22Rv1 (cell line): Measurements from ENCODE around the gene ERVH48-1.
"Not testable (repeated sequence)": the region's sequence is repeated elsewhere in the genome, so short reads cannot be mapped to it uniquely, and the experiment has no call there.

ENCODE experiments used
- H3K27ac ChIP-seq: fragments of 450-650 bp; 2 replicates; pipeline ENCODE4 v1.5.1; 2017
- ZFX ChIP-seq: fragments of 450-650 bp; IDR thresholded peaks from 2 replicates; pipeline ENCODE4 v1.6.1; 2017; ENCODE audit warnings: antibody characterized with exemption, borderline replicate concordance
- TF ChIP-seq, protein P1 (sequence below): fragments of 450-650 bp; IDR thresholded peaks from 2 replicates; pipeline ENCODE4 v1.5.1; 2017; ENCODE audit warnings: mild to moderate bottlenecking

The ERVH48-1 gene

DNA sequence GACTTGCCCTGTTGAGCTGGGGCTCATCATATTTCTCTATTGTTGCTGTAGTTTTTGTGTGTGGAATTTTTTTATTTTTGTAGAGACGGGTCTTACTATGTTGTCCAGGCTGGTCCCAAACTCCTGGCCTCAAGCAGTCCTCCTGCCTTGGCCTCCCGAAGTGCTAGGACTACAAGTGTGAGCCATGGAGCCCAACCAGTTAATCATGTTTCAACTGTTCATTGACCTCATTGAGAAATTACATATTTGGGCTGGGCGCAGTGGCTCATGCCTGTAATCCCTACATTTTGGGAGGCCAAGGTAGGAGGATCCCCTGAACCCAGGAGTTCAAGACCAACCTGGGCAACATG, 39.8 kb upstream of the ERVH48-1 start:
- TF ChIP-seq ZFX: no peak
- TF ChIP-seq, protein P1, sequence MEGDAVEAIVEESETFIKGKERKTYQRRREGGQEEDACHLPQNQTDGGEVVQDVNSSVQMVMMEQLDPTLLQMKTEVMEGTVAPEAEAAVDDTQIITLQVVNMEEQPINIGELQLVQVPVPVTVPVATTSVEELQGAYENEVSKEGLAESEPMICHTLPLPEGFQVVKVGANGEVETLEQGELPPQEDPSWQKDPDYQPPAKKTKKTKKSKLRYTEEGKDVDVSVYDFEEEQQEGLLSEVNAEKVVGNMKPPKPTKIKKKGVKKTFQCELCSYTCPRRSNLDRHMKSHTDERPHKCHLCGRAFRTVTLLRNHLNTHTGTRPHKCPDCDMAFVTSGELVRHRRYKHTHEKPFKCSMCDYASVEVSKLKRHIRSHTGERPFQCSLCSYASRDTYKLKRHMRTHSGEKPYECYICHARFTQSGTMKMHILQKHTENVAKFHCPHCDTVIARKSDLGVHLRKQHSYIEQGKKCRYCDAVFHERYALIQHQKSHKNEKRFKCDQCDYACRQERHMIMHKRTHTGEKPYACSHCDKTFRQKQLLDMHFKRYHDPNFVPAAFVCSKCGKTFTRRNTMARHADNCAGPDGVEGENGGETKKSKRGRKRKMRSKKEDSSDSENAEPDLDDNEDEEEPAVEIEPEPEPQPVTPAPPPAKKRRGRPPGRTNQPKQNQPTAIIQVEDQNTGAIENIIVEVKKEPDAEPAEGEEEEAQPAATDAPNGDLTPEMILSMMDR: no peak
- no peak overlapping the region for H3K27ac ChIP-seq

DNA sequence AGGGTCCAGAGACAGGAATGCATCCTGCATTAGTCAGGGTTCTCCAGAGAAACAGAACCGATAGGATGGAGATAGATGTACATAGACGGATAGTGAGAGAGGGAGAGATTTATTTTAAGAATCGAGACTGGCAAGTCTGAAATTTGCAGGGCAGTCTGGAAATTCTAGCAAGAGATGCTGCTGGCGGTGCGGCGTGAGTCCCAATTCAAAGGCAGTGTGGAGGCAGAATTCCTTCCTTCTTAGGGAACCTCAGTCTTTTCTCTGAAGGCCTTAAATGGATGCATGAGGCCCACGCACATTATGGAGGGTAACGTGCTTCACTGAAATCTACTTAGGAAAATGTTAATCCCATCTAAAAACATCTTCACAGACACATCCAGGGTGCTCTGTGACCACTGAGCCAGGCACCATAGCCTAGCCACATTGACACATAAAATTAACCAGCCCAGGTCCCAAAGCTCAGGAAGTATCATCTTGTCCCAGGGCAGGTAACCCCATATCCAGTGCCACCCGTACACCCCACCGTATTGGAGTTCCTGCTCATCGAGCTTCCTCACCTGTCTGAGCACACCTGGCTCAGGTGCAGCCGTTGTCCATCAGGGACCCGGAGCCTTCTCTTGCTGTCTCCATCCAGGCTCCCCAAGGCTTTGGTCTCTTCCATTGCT, 39.2 kb upstream of the ERVH48-1 start:
- no peak for TF ChIP-seq ZFX
- TF ChIP-seq, protein P1: no peak
- H3K27ac ChIP-seq: no peak overlapping the region

GRCh38 chr21:42964086-42964485, 38.7 kb upstream of the ERVH48-1 start:
- TF ChIP-seq ZFX: no peak
- TF ChIP-seq, protein P1: no peak

DNA sequence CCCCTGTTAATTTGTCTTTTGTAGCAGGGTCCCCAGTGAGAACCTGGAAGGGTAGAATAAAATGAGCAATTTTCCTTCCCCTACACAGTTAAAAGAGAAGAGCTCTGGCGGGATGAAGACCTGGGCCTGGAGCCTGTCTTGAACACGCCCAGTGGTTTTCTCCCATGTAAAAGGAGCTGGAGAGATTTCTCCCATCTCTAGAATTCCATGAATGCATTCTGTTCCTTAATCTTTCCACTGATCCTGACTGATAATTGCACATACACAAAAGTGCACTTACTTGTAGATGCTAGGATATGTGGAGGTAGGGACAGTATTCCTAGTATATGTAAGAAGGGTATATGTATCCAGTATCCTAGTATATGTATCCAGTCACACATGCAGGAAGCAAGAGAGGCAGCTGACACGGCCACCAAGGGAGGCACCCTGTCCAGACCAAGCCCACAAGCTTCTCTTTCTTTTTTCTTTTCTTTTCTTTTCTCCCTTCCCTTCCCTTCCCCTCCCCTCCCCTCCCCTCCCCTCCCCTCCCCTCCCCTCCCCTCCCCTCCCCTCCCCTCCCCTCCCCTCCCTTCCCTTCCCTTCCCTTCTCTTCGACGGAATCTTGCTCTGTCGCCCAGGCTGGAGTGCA, 37.1 kb upstream of the ERVH48-1 start:
- TF ChIP-seq, protein P1: no peak
- TF ChIP-seq ZFX: no peak
- H3K27ac ChIP-seq: no peak overlapping the region

More at GRCh38 chr21:42964086-42964485, 38.7 kb upstream of the ERVH48-1 start:
- no peak overlapping the region for H3K27ac ChIP-seq

- H3K27ac ChIP-seq: no peak overlapping the region
These were observed 34.3 kb upstream of the ERVH48-1 start for GRCh38 chr21:42959728-42960127.

GRCh38 chr21:42958122-42958521, 32.7 kb upstream of the ERVH48-1 start:
- not testable (repeated sequence) for H3K27ac ChIP-seq

More at GRCh38 chr21:42959728-42960127, 34.3 kb upstream of the ERVH48-1 start:
- TF ChIP-seq, protein P1: no peak
- no peak for TF ChIP-seq ZFX

DNA sequence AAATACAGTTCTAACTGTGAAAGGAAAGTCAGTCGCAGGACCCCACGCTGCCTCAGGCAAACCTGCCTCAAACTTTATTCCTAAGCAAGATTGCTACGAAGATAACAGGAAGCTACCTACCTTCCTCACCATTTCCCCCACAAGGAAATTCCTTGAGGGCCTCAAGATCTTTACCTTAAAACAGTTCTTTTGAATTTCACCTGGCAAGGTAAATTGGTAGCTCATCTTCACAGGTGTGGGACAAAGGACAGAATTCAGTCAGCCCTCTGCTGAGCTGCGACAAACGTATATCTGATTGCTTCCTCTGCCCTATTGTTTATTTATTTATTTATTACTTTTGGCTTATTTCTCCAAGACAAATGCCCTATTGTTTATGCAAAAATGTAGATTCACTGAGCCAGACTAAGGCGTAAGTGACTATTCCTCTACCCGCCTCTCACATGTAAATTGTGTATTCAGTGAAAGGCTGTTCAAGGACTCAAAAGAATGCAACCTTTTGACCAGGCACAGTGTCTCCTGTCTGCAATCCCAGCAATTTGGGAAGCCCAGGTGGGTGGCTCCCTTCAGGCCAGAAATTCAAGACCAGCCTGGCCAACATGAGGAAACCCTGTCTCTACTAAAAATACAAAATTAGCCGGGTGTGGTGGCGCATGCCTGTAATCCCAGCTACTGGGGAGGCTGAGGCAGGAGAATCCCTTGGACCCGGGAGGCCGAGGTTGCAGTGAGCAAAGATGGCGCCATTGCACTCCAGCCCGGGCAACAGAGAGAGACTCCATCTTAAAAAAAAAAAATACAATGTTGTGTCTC, 31.6 kb upstream of the ERVH48-1 start:
- peak overlapping the region; percentile 92 for H3K27ac ChIP-seq
- TF ChIP-seq, protein P1: no peak
- no peak for TF ChIP-seq ZFX

DNA sequence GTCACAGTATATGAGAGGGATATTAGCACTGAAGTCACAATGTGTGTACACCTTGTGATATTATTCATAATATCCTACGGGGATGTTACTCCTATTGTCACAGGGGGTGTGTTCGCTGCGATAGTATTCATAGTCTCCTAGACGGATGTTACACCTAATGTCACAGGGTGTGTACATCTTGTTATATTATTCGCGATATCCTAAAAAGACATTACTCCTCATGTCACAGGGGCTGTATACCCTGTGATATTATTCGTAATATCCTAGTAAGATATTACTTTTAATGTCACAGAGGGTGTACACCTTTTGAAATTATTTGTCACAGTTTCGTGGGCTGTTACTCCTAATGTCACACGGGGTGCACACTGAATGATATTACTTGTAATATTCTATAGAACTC, 25.8 kb upstream of the ERVH48-1 start:
- not testable (repeated sequence) for H3K27ac ChIP-seq

DNA sequence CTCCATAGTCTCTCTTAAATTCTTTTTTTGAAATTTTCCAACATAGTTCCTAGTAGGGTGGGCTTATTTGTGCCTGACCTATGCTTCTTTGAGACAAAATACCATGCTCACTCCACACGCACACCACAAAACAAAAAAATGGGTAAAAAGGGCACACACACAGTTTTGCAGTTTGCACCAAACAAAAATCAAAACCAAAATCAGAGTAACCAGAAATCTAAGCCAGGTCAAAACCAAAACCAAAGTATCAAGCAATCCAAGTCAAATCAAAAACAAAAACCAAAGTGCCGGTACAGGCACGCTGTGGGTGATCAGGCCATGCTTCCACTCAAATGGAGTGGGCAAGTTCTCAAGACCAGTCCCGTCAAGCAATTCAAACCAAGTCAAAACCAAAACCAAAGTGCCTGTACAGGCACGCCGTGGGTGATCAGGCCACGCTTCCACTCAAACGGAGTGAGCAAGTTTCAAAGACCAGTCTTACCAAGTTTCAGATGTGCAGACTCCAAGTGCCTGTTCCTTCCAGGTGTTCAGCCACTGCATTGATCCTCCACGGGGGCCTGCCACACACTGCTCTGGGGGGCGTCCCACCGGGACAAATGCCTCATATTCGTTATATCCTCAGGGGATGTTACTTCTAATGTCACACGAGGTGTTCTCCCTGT, 23.8 kb upstream of the ERVH48-1 start:
- H3K27ac ChIP-seq: not testable (repeated sequence)
